GM18507 (cell line): ENCODE results near the gene OR12D2.
"Not testable (repeated sequence)": the region's sequence is repeated elsewhere in the genome, so short reads cannot be mapped to it uniquely, and the experiment has no call there.

ENCODE experiments used
- DNase-seq: peaks from one replicate; pipeline ENCODE4 v3.0.0; 2011; ENCODE audit warnings: low read depth; ENCODE audit not compliant: insufficient read length; ENCODE audit errors: extremely low spot score
- FAIRE-seq: peaks from 2 replicates; lab custom pipeline; 2011; peaks lifted over from hg19 to GRCh38; lab: Jason Lieb, UNC

The OR12D2 gene, protein sequence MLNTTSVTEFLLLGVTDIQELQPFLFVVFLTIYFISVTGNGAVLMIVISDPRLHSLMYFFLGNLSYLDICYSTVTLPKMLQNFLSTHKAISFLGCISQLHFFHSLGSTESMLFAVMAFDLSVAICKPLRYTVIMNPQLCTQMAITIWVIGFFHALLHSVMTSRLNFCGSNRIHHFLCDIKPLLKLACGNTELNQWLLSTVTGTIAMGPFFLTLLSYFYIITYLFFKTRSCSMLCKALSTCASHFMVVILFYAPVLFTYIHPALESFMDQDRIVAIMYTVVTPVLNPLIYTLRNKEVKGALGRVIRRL

DNA sequence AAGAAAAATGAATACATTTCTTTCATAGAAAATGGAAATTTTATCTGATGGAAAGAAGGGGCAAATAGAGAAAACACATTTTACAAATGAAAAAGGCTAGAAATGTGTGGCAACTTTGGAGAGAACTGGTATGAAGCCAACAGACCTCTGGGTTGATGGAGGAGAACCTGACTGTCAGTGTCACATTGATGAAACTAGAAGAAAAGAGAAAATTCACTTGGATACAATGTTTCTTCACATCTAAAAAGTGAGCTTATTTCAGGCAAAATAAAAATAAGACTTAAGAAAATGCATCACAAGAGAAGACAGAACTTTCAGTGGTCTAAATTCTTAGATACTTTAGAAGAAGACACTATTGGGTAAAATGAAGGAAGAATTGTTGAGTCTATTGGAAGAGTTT is at the start of gene OR12D2:
TSS of gene OR12D2 (plus strand) at position 301 of the 400 bp plus-strand sequence. CDS start 1,069 bp downstream, outside the sequence.
- DNase-seq (no peak), FAIRE-seq (no peak)

DNA sequence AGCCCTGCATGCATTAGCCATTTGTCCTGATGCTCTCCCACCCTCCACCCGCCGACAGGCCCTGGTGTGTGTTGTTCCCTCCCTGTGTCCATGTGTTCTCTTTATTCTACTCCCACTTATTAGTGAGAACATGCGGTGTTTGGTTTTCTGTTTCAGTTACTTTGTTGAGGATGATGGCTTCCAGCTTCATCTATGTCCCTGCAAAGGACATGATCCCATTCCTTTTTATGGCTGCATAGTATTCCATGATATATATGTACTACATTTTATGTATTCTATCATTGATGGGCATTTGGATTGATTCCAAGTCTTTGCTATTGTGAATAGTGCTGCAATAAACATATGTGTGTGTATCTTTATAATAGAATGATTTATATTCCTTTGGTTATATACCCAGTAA is 46.1 kb upstream of the OR12D2 start:
- not testable (repeated sequence) for FAIRE-seq

DNA sequence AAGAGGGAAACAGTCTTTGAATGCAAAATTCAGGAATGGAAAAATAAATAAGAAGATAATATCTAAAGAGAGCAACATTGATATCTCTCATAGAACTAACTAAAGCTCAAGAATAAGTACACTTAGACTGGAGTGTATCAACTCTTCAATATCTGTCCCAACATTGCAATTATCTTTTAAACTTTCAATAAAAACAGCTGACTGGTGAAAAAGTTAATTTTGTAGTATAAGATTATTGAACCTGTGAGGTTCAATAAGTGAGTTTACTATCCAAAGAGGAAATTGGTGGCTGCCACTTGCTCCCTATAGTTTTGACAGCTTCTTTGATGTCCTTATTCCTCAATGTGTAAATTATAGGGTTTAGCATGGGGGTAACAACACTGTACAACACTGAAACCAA is 40.5 kb upstream of the OR12D2 start:
- FAIRE-seq (no peak), DNase-seq (no peak)

More for the DNA sequence above, 46.1 kb upstream of the OR12D2 start:
- not testable (repeated sequence) for DNase-seq

DNA sequence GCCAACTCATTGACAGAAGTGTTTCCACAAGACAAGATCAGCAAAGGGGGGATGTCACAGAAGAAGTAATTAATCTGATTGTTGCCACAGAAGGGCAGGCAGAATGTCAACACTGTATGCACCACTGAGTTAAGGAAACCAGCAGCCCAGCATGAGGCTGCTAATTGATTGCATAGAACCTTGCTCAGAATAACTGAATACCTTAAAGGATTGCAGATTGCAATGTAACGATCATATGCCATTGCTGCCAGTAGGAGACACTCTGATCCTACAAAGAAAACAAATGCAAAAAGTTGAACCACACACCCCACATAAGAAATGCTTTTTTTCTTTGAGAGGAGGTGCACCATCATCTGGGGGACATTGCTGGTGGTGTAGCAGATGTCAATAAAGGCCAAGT is 39.8 kb upstream of the OR12D2 start:
- no peak for FAIRE-seq
- no peak for DNase-seq

DNA sequence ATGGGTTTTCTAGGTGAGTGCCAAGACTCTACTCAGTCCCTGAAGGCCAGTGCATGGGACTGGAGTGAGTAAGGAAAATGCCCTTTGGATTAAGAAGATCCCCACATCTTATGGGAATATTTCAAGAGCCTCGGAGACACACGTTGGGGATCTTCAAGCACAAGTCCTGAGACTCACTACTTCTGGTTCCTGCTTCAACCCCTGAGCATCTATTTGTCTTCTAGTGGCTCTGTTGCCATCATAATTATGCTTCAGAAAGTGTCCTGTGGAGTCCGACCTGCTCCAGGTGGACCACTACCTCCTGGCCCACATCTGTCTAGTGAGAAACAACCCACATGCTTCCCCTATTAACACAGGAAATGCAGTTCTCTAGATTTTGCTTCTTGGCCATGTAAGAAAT is 26.7 kb upstream of the OR12D2 start, which contains the start of gene OR5V1:
TSS of gene OR5V1 (minus strand) at position 101 of the 400 bp plus-strand sequence. CDS start 12,670 bp downstream, outside the sequence.
- FAIRE-seq, result no peak
- DNase-seq, result no peak

DNA sequence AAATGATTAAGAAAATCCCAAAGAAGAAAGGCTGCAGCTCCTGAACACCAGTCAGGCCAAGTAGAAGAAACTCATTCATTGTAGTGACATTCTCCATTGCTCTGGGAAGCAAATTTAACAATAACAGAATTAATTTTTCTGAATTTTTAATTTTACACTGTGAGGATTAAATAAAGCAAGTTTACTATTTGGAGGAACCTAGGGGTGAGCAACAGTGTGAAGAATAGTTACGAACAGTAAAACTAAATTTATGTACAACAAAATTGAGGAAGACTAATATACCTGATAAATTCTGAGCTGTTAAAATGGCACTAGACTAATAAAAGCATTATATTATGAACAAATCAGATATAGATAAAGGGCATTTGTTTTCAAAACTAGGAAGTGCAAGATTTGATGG is 20.2 kb upstream of the OR12D2 start, which contains the start of gene OR12D3:
TSS of gene OR12D3 (minus strand) at position 101 of the 400 bp plus-strand sequence. CDS start at position 97, 4 bp downstream.
- FAIRE-seq, result no peak
- no peak for DNase-seq

DNA sequence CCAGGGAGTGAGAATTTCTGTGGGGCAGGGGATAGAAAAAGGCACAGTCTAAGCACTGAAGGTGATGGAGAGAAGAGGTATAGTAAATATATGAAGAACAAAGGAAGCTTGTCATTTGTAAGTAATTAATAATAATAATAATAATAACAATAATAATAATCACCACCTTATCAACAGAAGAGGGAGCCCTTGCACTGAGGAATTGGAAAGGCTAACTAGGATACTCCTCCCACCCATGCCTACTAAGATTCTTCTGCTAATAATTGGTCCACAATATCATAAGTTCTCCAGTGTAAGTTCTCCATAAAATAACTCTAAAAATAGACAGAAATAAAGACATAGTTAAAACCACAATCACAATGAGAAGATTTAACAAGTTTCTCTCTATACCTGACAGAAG is 19.4 kb upstream of the OR12D2 start:
- no peak for DNase-seq
- no peak for FAIRE-seq

DNA sequence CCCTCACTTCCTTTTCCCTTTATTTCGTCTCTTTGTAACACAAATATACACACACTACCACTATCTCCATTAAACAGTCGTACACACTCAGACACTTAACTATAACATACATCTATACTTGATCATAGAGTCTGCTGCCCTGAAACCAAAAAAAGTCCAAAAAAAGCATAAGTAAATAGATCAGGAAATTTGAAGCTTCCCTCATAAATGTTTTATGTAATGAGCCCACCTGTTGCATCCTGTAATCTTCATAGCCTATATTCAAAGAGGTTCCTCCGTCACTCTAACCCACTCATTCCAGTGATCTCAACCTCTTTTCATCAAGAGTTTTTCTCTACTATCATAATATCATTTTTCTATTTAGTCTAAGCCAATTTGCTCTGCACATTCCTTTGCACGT is 6.9 kb upstream of the OR12D2 start:
- DNase-seq, result no peak
- FAIRE-seq, result no peak

DNA sequence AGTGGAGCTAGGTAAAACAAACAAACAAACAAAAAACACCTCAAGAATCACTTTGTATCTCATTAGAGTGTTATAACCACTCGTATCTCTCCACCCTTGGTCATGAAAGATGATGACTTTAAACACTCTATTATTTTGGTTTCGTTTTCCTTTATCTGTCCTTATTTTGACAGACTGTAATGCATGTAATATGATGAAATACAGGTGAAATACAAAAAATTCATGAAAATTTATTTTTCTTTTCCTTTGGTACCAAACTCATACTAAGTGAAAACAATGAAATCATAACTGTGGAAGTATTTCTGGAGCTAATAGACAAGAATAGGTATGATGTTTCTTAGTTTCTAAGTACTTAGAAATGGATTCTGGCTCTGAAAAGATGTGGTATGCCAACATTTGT is 4.1 kb downstream of the OR12D2 start:
- no peak for FAIRE-seq
- no peak for DNase-seq

DNA sequence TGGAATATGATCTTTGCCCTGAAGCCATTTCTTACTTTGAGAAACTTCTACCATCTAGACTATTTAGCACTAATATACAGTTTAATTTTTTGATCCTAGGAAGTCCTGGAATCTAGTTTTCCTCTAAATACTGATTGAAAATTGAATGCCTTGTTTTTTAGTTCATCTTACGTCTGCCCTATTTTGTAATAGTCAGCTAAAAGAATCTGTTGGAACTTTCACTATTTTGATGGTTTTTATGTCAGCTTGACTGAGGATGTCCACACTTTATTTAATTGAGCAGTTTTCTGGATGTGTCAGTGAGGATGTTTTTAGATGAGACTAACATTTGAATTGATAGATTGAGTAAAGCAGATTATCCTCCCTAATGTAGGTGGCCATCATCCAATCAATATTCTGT is 8.4 kb downstream of the OR12D2 start:
- no peak for DNase-seq
- no peak for FAIRE-seq

DNA sequence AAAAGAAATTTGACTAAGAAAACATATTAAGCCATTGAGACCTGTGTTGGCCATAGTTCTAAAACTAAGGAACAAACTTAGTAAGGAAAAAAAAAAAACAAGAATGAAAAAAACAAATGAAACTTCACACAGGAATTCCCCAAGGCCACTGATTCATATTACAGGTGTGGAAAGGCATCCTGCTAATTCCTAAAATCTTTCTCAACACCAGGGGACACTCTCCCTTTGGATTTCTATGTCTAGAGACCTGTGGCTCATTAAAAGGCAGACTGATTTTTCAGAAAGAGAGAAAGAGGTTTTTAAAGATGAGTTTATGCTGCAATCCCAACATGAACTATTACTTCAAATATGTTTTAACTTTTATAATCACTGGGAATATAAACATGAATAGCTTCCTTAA is 19.2 kb downstream of the OR12D2 start, which contains the start of gene OR12D1:
TSS of gene OR12D1 (plus strand) at position 341 of the 400 bp plus-strand sequence.
- FAIRE-seq (no peak), DNase-seq (no peak)

DNA sequence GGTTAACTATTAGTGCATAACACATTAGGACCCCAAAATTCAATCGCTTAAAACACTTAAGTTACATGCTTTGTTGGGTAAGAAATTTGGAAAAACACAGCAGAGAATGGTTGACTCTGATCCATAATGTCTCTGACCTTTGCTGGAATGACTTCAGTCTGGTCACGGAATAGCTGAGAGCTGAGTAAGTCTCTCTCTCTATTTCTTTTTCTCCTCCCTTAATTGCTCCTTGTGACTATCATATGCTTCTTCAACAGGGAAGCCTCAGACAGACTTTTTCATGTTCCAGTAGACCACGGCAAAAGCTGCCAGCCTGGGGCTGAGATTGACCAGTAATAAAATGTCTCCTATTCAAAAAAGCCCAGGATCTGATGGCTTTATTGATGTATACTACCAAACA is 24.1 kb downstream of the OR12D2 start:
- DNase-seq (no peak), FAIRE-seq (no peak)

DNA sequence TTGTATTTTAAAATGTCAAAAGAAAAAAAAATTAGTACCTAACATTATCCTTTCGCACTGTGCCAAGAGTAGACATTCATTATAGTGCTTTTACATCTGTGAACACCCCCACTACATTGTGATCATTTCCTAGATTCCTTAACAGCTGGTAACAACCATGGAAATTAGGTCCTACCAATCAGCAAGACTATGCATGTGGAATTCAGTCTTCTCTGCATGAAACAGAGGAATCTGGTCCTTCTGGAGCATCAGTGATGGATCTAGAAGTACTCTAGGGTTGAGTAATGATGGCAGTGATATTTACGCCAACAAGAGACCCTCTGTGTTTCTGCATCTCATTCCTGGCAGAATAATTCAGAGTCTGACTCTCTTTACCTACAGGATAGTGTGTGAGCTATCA is 28.7 kb downstream of the OR12D2 start:
- FAIRE-seq (no peak), DNase-seq (no peak)

DNA sequence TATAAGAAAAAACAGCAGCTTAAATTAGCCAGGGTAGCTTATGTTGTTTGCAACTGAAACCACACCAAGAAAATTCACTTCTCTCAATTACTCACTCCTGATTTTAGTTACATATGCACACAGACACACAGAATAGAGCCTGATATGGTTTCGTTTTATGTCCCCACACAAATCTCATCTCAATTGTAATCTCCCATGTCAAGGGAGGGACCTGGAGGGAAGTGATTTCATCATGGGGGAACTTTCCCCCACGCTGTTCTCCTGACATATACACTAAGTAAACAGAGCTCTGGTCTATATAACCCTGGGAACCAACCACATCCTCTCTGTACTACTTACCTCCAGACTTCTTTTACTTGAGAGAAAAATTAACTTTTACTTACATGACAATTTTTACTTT is 29.1 kb downstream of the OR12D2 start:
- FAIRE-seq (no peak), DNase-seq (no peak)

DNA sequence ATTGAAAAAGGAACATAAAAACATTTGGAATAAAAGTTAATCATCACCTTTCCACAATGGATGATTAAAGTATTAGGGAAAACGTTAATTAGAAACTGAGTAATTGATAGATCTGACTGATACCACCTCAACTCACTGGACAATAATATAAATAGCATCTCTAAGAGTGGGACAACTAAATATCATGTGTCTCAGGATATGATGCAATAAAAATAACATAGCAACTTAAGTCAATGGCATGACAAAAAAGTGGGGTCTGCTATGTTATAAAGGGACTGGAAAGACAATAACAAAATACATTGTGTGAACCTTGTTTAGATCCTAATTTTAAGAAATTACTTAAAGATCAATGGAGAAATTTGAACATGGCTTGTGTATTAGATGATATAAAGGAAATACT is 29.6 kb downstream of the OR12D2 start:
- DNase-seq, result no peak
- FAIRE-seq, result no peak

DNA sequence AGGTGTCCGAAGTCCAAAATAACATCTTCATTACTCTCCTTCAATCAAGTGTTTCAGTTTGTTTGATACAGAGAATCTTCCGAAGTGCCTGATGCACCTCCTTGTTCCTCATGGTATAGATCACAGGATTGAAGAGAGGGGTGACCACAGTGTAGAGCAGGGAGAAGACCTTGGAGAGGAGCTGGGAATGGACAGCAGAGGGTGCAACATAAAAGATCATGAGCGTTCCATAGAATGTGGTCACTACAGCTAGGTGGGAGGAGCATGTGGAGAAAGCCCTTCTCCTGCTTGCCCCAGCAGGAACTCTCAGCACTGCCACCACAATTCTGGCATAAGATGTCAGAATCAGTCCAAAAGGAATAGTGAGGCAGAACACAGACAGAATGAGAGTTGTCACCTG is 31.2 kb downstream of the OR12D2 start:
- DNase-seq (no peak), FAIRE-seq (no peak)

DNA sequence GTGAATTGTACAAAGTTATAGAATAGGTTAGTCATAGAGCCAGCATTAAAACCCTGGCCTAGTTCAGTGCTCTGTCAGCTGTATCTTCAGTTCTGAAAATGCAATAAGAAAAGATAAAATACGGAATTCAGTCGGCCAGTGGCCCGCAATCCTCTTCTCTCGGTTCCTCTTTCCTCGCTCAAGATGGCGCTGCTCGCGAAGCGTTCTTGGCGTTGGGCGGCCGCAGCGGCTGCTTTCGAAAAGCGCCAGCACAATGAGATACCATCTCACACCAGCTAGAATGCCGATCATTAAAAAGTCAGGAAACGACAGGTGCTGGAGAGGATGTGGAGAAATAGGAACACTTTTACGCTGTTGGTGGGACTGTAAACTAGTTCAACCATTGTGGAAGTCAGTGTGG is 41.3 kb downstream of the OR12D2 start:
- not testable (repeated sequence) for DNase-seq, FAIRE-seq

DNA sequence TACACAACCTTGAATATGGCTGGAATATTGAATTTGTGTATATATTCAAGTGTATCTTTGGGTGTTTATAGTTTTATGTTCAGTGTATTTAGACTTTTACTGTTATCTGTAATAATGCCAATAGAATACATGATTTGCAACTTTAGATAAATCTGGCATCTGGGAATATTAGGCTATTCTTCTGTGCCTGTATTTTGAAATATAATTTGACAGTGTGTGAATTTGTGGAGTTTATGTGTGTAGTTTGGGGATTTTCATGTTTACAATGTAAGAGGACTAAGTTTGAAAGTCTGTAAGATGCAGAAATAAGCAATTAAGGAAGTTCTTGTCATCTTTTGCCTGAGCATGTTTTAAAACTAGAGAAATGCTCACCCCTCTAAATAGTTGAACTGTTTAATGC is 43.6 kb downstream of the OR12D2 start, which contains the start of gene OR10C1:
TSS of gene OR10C1 (plus strand) at position 301 of the 400 bp plus-strand sequence. CDS start 710 bp downstream, outside the sequence.
- no peak for FAIRE-seq
- DNase-seq, result no peak

DNA sequence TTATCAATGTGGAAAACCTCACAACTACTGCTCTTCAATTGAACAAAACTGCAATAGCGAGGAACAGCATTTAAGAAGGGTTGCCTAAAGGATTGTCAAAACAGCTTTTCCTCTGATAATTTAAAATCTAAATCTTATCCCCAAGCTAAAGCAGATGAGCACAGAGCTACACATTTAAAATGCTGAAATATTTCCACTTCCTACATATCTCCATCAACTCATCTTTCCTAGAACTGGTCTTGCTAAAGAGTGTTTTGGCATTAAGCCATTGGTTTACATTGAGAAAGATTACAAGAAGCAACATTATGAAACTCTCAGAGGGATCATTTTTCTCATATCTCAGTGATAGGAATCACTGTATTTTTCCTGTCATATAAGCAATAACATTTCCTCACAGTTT is 47.3 kb downstream of the OR12D2 start:
- no peak for FAIRE-seq
- no peak for DNase-seq

DNA sequence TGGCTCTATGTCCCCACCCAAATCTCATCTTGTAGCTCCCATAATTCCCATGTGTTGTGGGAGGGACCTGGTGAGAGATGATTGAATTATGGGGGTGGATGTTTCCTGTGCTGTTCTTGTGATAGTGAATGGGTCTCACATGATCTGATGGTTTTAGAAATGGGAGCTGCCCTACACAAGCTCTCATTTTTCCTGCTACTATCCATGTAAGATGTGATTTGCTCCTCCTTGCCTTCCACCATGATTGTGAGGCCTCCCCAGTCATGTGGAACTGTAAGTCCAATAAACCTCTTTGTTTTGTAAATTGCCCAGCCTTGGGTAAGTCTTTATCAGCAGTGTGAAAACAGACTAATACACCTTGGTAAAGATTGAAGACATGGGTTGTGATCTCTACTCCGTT is 48.6 kb downstream of the OR12D2 start:
- DNase-seq, FAIRE-seq: not testable (repeated sequence)
